ENCODE results near the gene ZDHHC17.

DNA sequence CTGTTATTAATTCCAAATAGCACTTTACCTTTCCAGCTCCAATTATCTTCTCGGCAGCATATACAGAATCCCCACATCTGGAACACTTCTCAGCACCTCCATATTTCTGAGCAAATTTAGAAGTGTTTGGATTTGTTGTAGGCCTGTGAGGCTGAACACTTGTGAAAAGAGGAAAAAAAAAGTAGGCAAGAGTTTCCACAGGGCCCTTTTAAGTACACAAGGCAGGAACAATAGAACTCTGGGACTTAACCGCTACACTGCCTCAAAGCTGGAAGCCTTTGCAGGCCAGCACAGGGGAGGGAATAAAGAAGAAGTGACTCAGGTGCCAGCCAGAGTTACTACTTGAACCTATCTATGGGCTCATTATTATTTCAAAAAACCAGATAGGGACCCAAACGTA, 96.3 kb downstream of the ZDHHC17 start:
- TF ChIP-seq, protein P1, sequence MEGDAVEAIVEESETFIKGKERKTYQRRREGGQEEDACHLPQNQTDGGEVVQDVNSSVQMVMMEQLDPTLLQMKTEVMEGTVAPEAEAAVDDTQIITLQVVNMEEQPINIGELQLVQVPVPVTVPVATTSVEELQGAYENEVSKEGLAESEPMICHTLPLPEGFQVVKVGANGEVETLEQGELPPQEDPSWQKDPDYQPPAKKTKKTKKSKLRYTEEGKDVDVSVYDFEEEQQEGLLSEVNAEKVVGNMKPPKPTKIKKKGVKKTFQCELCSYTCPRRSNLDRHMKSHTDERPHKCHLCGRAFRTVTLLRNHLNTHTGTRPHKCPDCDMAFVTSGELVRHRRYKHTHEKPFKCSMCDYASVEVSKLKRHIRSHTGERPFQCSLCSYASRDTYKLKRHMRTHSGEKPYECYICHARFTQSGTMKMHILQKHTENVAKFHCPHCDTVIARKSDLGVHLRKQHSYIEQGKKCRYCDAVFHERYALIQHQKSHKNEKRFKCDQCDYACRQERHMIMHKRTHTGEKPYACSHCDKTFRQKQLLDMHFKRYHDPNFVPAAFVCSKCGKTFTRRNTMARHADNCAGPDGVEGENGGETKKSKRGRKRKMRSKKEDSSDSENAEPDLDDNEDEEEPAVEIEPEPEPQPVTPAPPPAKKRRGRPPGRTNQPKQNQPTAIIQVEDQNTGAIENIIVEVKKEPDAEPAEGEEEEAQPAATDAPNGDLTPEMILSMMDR (IDR thresholded peaks at IDR 0.05; ENCODE audit: poor library complexity), result no peak
- no peak for TF ChIP-seq EZH2 (IDR thresholded peaks at IDR 0.05; ENCODE audit: borderline replicate concordance)

All from hepatocyte (in vitro differentiated cells).